HG03354 (cell line): ENCODE results near the gene GPSM1.
"Not testable (repeated sequence)": the region's sequence is repeated elsewhere in the genome, so short reads cannot be mapped to it uniquely, and the experiment has no call there.

Experiments used
- ATAC-seq: cut with Tn5 transposase; IDR thresholded peaks from one replicate; pipeline ENCODE4 v1.9.1; 2021; ENCODE audit warnings: mild to moderate bottlenecking; ENCODE audit not compliant: unreplicated experiment, poor library complexity, severe bottlenecking

Gene GPSM1

GRCh38 chr9:136340356-136341041 lies 13.2 kb downstream of the GPSM1 start:
- no peak for ATAC-seq

- ATAC-seq: no peak
These were observed 13.8 kb downstream of the GPSM1 start for GRCh38 chr9:136341042-136341655.

GRCh38 chr9:136341769-136342168 lies 14.4 kb downstream of the GPSM1 start:
- ATAC-seq: no peak

- ATAC-seq: no peak
These were observed 15.1 kb downstream of the GPSM1 start for GRCh38 chr9:136342181-136343120.

GRCh38 chr9:136343121-136343883 lies 16.0 kb downstream of the GPSM1 start:
- no peak for ATAC-seq

GRCh38 chr9:136343884-136344269 lies 16.5 kb downstream of the GPSM1 start:
- ATAC-seq: no peak

GRCh38 chr9:136344544-136345280 lies 17.4 kb downstream of the GPSM1 start:
- ATAC-seq: no peak

GRCh38 chr9:136345281-136346156 lies 18.2 kb downstream of the GPSM1 start:
- ATAC-seq: no peak

GRCh38 chr9:136346157-136346481 lies 18.8 kb downstream of the GPSM1 start:
- ATAC-seq: no peak

- ATAC-seq: no peak
These were observed 19.7 kb downstream of the GPSM1 start for GRCh38 chr9:136346927-136347465.

GRCh38 chr9:136347472-136348256 lies 20.3 kb downstream of the GPSM1 start:
- no peak for ATAC-seq

- ATAC-seq: no peak
These were observed 21.4 kb downstream of the GPSM1 start for GRCh38 chr9:136348691-136349090.

GRCh38 chr9:136349546-136349945 lies 22.2 kb downstream of the GPSM1 start:
- ATAC-seq: no peak

GRCh38 chr9:136351252-136351800 lies 24.0 kb downstream of the GPSM1 start:
- ATAC-seq: no peak

GRCh38 chr9:136351868-136352267 lies 24.5 kb downstream of the GPSM1 start:
- not testable (repeated sequence) for ATAC-seq

- no peak for ATAC-seq
These were observed 25.3 kb downstream of the GPSM1 start for GRCh38 chr9:136352682-136353081.

GRCh38 chr9:136353088-136353487 lies 25.7 kb downstream of the GPSM1 start:
- no peak for ATAC-seq
